Measurements from ENCODE around the gene KCNS3.

KCNS3 gene

DNA sequence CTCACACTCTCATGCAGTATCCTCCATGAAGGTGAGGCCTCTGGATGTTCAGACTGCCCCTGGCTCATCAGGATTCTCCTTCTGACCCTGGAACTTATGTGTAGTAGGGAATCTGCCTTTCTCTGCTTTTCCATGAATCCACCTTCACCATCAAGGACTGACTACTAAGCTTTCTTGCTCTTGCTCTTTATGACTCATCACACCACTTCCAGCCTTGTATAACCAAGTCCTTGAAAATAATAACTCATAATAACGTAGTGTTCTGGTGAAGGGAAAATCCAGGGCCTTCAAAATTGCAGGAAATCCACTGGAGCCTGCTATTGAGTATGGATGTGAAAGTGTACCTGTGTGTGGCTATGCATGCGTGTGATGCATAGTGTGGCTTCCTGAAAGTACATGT lies 11.3 kb upstream of the KCNS3 start:
- Histone ChIP-seq H3K9me2 (replicated peaks; ENCODE audit: control insufficient read depth, low read length) (no peaks in the 10 kb centered on the region), H3F3A (ENCODE audit: control insufficient read depth, insufficient read depth) (no peaks in the 10 kb centered on the region), H3K4me2 (ENCODE audit: low read length) (no peak overlapping the region), H3K36me3 (ENCODE audit: control insufficient read depth, low read length) (no peaks in the 10 kb centered on the region), H3K4me1 (ENCODE audit: control insufficient read depth, low read length) (no peaks in the 10 kb centered on the region), H3K9me3 (ENCODE audit: control insufficient read depth, insufficient read depth, low read length) (no peaks in the 10 kb centered on the region), H4K20me1 (ENCODE audit: control insufficient read depth, insufficient read depth, low read depth, low read length) (no peaks in the 10 kb centered on the region), H3K27me3 (ENCODE audit: control insufficient read depth, low read length) (peaks cover 5% of the 10 kb centered on the region; the same call in 1 of the 2 replicates), H3K27ac (ENCODE audit: low read depth, low read length) (no peak overlapping the region), H3K4me3 (ENCODE audit: low read length) (no peak overlapping the region), H3K79me2 (ENCODE audit: control insufficient read depth, low read length) (no peaks in the 10 kb centered on the region)
- TF ChIP-seq EZH2phosphoT487 (IDR thresholded peaks at IDR 0.05; ENCODE audit: borderline replicate concordance, low read length) = no peak
- TF ChIP-seq, protein P1, sequence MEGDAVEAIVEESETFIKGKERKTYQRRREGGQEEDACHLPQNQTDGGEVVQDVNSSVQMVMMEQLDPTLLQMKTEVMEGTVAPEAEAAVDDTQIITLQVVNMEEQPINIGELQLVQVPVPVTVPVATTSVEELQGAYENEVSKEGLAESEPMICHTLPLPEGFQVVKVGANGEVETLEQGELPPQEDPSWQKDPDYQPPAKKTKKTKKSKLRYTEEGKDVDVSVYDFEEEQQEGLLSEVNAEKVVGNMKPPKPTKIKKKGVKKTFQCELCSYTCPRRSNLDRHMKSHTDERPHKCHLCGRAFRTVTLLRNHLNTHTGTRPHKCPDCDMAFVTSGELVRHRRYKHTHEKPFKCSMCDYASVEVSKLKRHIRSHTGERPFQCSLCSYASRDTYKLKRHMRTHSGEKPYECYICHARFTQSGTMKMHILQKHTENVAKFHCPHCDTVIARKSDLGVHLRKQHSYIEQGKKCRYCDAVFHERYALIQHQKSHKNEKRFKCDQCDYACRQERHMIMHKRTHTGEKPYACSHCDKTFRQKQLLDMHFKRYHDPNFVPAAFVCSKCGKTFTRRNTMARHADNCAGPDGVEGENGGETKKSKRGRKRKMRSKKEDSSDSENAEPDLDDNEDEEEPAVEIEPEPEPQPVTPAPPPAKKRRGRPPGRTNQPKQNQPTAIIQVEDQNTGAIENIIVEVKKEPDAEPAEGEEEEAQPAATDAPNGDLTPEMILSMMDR (IDR thresholded peaks at IDR 0.05; ENCODE audit: low read depth, low read length, poor library complexity, severe bottlenecking) = no peak

DNA sequence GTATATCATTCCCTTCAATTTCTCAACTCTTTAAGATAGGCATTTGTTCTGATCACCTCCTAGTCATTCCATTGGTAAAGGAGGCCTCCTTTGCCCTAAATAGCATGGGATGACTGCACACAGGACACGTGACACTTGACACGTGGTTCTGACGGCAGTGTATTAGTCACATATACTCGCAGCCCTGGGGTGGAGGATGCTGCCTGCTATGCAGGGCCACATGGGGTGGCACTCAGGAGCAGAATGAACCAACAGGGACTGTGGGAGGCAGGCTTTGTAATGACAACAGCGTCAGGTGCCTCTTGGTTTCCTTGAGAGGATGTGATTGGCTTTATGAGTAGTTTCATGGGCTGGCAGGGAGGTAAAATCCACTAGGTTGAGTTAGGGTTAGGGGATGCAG lies 9.3 kb upstream of the KCNS3 start:
- no peak for TF ChIP-seq EZH2phosphoT487 (IDR thresholded peaks at IDR 0.05; ENCODE audit: borderline replicate concordance, low read length)
- TF ChIP-seq, protein P1 (IDR thresholded peaks at IDR 0.05; ENCODE audit: low read depth, low read length, poor library complexity, severe bottlenecking) = no peak
- no peaks in the 10 kb centered on the region for H4K20me1 ChIP-seq (ENCODE audit: control insufficient read depth, insufficient read depth, low read depth, low read length)
- peaks cover 11% of the 10 kb centered on the region for H3K27me3 ChIP-seq (ENCODE audit: control insufficient read depth, low read length)
- no peaks in the 10 kb centered on the region for H3K9me3 ChIP-seq (ENCODE audit: control insufficient read depth, insufficient read depth, low read length)
- no peaks in the 10 kb centered on the region for H3F3A ChIP-seq (ENCODE audit: control insufficient read depth, insufficient read depth)
- no peaks in the 10 kb centered on the region for H3K79me2 ChIP-seq (ENCODE audit: control insufficient read depth, low read length)
- no peaks in the 10 kb centered on the region for H3K4me1 ChIP-seq (ENCODE audit: control insufficient read depth, low read length)
- H3K4me2 ChIP-seq (ENCODE audit: low read length) = no peak overlapping the region
- no peaks in the 10 kb centered on the region for H3K9me2 ChIP-seq (replicated peaks; ENCODE audit: control insufficient read depth, low read length)
- no peak overlapping the region for H3K27ac ChIP-seq (ENCODE audit: low read depth, low read length)
- no peaks in the 10 kb centered on the region for H3K36me3 ChIP-seq (ENCODE audit: control insufficient read depth, low read length)
- H3K4me3 ChIP-seq (ENCODE audit: low read length) = no peak overlapping the region

GRCh38 chr2:17871639-17872038 lies 6.8 kb upstream of the KCNS3 start:
- H3K4me2 ChIP-seq (ENCODE audit: low read length) = no peak overlapping the region
- H4K20me1 ChIP-seq (ENCODE audit: control insufficient read depth, insufficient read depth, low read depth, low read length) = no peaks in the 10 kb centered on the region
- H3K9me2 ChIP-seq (replicated peaks; ENCODE audit: control insufficient read depth, low read length) = no peaks in the 10 kb centered on the region
- H3K36me3 ChIP-seq (ENCODE audit: control insufficient read depth, low read length) = no peaks in the 10 kb centered on the region
- no peak overlapping the region for H3K27ac ChIP-seq (ENCODE audit: low read depth, low read length)
- no peaks in the 10 kb centered on the region for H3K79me2 ChIP-seq (ENCODE audit: control insufficient read depth, low read length)
- H3K4me3 ChIP-seq (ENCODE audit: low read length) = no peak overlapping the region
- H3K27me3 ChIP-seq (ENCODE audit: control insufficient read depth, low read length) = peaks cover 15% of the 10 kb centered on the region
- H3K4me1 ChIP-seq (ENCODE audit: control insufficient read depth, low read length) = no peaks in the 10 kb centered on the region
- no peaks in the 10 kb centered on the region for H3K9me3 ChIP-seq (ENCODE audit: control insufficient read depth, insufficient read depth, low read length)
- no peaks in the 10 kb centered on the region for H3F3A ChIP-seq (ENCODE audit: control insufficient read depth, insufficient read depth)
- TF ChIP-seq EZH2phosphoT487 (IDR thresholded peaks at IDR 0.05; ENCODE audit: borderline replicate concordance, low read length) = no peak
- TF ChIP-seq, protein P1 (IDR thresholded peaks at IDR 0.05; ENCODE audit: low read depth, low read length, poor library complexity, severe bottlenecking) = no peak

Data from DOHH2 (cell line).